Measurements from ENCODE around the gene MYCT1.

Gene MYCT1

GRCh38 chr6:152736687-152737273 lies 39.1 kb downstream of the MYCT1 start:
- no peaks in the 10 kb centered on the region for H3K27me3 ChIP-seq (ENCODE audit: insufficient read depth, low read length)
- H3K9me3 ChIP-seq (ENCODE audit: low read length) = no peaks in the 10 kb centered on the region
- H3K4me1 ChIP-seq (ENCODE audit: insufficient read depth, low read length) = no peaks in the 10 kb centered on the region
- no peak overlapping the region for H3K4me3 ChIP-seq (ENCODE audit: low read length)
- H2AFZ ChIP-seq (ENCODE audit: low read depth, low read length) = no peak overlapping the region
- H3K36me3 ChIP-seq (ENCODE audit: insufficient read depth, low read length) = no peaks in the 10 kb centered on the region

GRCh38 chr6:152745509-152746171 lies 47.9 kb downstream of the MYCT1 start:
- no peaks in the 10 kb centered on the region for H3K9me3 ChIP-seq (ENCODE audit: low read length)
- no peaks in the 10 kb centered on the region for H3K36me3 ChIP-seq (ENCODE audit: insufficient read depth, low read length)
- H3K27me3 ChIP-seq (ENCODE audit: insufficient read depth, low read length) = no peaks in the 10 kb centered on the region
- no peak overlapping the region for H3K4me3 ChIP-seq (ENCODE audit: low read length)
- H2AFZ ChIP-seq (ENCODE audit: low read depth, low read length) = no peak overlapping the region
- H3K4me1 ChIP-seq (ENCODE audit: insufficient read depth, low read length) = no peaks in the 10 kb centered on the region

GRCh38 chr6:152746172-152746553 lies 48.5 kb downstream of the MYCT1 start:
- Histone ChIP-seq H2AFZ (ENCODE audit: low read depth, low read length) (no peak overlapping the region), H3K36me3 (ENCODE audit: insufficient read depth, low read length) (no peaks in the 10 kb centered on the region), H3K9me3 (ENCODE audit: low read length) (no peaks in the 10 kb centered on the region), H3K4me3 (ENCODE audit: low read length) (no peak overlapping the region), H3K27me3 (ENCODE audit: insufficient read depth, low read length) (no peaks in the 10 kb centered on the region), H3K4me1 (ENCODE audit: insufficient read depth, low read length) (no peaks in the 10 kb centered on the region)

GRCh38 chr6:152748843-152749242 lies 51.1 kb downstream of the MYCT1 start:
- H3K9me3 ChIP-seq (ENCODE audit: low read length) = no peaks in the 10 kb centered on the region
- H3K4me1 ChIP-seq (ENCODE audit: insufficient read depth, low read length) = no peaks in the 10 kb centered on the region
- no peaks in the 10 kb centered on the region for H3K36me3 ChIP-seq (ENCODE audit: insufficient read depth, low read length)
- no peaks in the 10 kb centered on the region for H3K27me3 ChIP-seq (ENCODE audit: insufficient read depth, low read length)
- H2AFZ ChIP-seq (ENCODE audit: low read depth, low read length) = no peak overlapping the region
- H3K4me3 ChIP-seq (ENCODE audit: low read length) = no peak overlapping the region

GRCh38 chr6:152749336-152749735 lies 51.6 kb downstream of the MYCT1 start:
- Histone ChIP-seq H3K9me3 (ENCODE audit: low read length) (no peaks in the 10 kb centered on the region), H3K4me3 (ENCODE audit: low read length) (no peak overlapping the region), H3K36me3 (ENCODE audit: insufficient read depth, low read length) (no peaks in the 10 kb centered on the region), H3K27me3 (ENCODE audit: insufficient read depth, low read length) (no peaks in the 10 kb centered on the region), H2AFZ (ENCODE audit: low read depth, low read length) (no peak overlapping the region), H3K4me1 (ENCODE audit: insufficient read depth, low read length) (no peaks in the 10 kb centered on the region)

GRCh38 chr6:152750694-152751093 lies 53.0 kb downstream of the MYCT1 start, which contains the start of gene VIP:
VIP (plus strand) TSS chr6:152750797; CDS start chr6:152752178, 1,381 bp downstream.
- H3K4me3 ChIP-seq (ENCODE audit: low read length) = no peak within 1 kb of the TSS
- H3K4me1 ChIP-seq (ENCODE audit: insufficient read depth, low read length) = no peaks in the 10 kb centered on the region
- H3K27me3 ChIP-seq (ENCODE audit: insufficient read depth, low read length) = no peaks in the 10 kb centered on the region
- no peak within 1 kb of the TSS for H2AFZ ChIP-seq (ENCODE audit: low read depth, low read length)
- no peaks in the 10 kb centered on the region for H3K36me3 ChIP-seq (ENCODE audit: insufficient read depth, low read length)
- no peaks in the 10 kb centered on the region for H3K9me3 ChIP-seq (ENCODE audit: low read length)

- Histone ChIP-seq H3K36me3 (ENCODE audit: insufficient read depth, low read length) (no peaks in the 10 kb centered on the region), H3K9me3 (ENCODE audit: low read length) (no peaks in the 10 kb centered on the region), H2AFZ (ENCODE audit: low read depth, low read length) (no peak overlapping the region), H3K4me3 (ENCODE audit: low read length) (no peak overlapping the region), H3K27me3 (ENCODE audit: insufficient read depth, low read length) (no peaks in the 10 kb centered on the region), H3K4me1 (ENCODE audit: insufficient read depth, low read length) (no peaks in the 10 kb centered on the region)
Observed at GRCh38 chr6:152765331-152765730, 67.6 kb downstream of the MYCT1 start.

GRCh38 chr6:152769159-152769558 lies 71.5 kb downstream of the MYCT1 start:
- no peaks in the 10 kb centered on the region for H3K36me3 ChIP-seq (ENCODE audit: insufficient read depth, low read length)
- H3K4me3 ChIP-seq (ENCODE audit: low read length) = no peak overlapping the region
- H3K27me3 ChIP-seq (ENCODE audit: insufficient read depth, low read length) = no peaks in the 10 kb centered on the region
- H3K4me1 ChIP-seq (ENCODE audit: insufficient read depth, low read length) = no peaks in the 10 kb centered on the region
- no peak overlapping the region for H2AFZ ChIP-seq (ENCODE audit: low read depth, low read length)
- H3K9me3 ChIP-seq (ENCODE audit: low read length) = no peaks in the 10 kb centered on the region

- Histone ChIP-seq H3K4me1 (ENCODE audit: insufficient read depth, low read length) (no peaks in the 10 kb centered on the region), H3K9me3 (ENCODE audit: low read length) (no peaks in the 10 kb centered on the region), H3K4me3 (ENCODE audit: low read length) (no peak overlapping the region), H3K27me3 (ENCODE audit: insufficient read depth, low read length) (no peaks in the 10 kb centered on the region), H3K36me3 (ENCODE audit: insufficient read depth, low read length) (no peaks in the 10 kb centered on the region), H2AFZ (ENCODE audit: low read depth, low read length) (no peak overlapping the region)
Observed at GRCh38 chr6:152769993-152770392, 72.3 kb downstream of the MYCT1 start.

- Histone ChIP-seq H3K27me3 (ENCODE audit: insufficient read depth, low read length) (no peaks in the 10 kb centered on the region), H3K9me3 (ENCODE audit: low read length) (no peaks in the 10 kb centered on the region), H3K4me1 (ENCODE audit: insufficient read depth, low read length) (no peaks in the 10 kb centered on the region), H3K36me3 (ENCODE audit: insufficient read depth, low read length) (no peaks in the 10 kb centered on the region), H3K4me3 (ENCODE audit: low read length) (no peak overlapping the region), H2AFZ (ENCODE audit: low read depth, low read length) (no peak overlapping the region)
Observed at GRCh38 chr6:152771061-152771687, 73.5 kb downstream of the MYCT1 start.
